ENCODE data around the gene CFB.

The CFB gene

GRCh38 chr6:31949926-31950548 lies 4.1 kb downstream of the CFB start:
- DNase-seq, result no peak

DNA sequence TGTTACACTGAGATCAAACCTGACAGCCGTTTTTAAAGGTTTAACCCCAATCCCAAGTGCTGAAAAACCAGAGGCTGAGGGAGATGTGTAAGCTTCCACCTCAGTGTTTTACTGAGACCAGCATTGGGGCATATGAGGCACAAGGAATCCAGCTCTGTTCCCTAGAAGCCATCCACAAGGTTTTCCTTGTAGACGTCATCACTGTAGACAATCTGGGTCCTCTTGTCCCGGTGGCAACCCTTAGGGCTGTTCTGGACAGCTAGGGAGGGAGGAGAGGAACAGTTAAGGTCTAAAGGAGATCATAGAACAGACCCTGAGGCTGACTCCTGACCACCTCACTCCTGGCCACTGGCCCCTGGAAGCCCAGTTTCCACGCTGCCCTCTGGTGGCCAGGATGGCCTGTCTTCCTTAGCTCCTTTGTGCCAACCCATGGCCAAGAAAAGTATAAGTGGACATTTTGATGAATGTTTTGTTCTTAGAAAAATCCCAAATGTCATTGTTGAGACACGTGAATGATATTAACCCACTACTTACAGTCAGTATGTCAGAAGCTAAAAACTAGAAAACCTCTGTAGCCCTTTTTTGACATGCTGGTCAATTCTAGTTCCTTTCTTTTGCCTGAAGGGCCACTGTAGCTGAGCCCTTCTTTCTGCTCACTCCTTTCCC lies 6.4 kb downstream of the CFB start:
- DNase-seq, result no peak

GRCh38 chr6:31952890-31953289 lies 7.0 kb downstream of the CFB start:
- DNase-seq, result no peak

GRCh38 chr6:31954511-31954910 lies 8.6 kb downstream of the CFB start:
- no peak for DNase-seq

GRCh38 chr6:31956796-31957195 lies 10.9 kb downstream of the CFB start:
- DNase-seq, result no peak

GRCh38 chr6:31958412-31958740 lies 12.5 kb downstream of the CFB start:
- no peak for DNase-seq

GRCh38 chr6:31958741-31959739 lies 13.1 kb downstream of the CFB start, which contains the start of the genes NELFE and SKIC2:
NELFE (minus strand) TSS chr6:31958971; CDS start chr6:31958446, 525 bp downstream.
SKIC2 (plus strand) TSS chr6:31959175; CDS start chr6:31959193, 18 bp downstream.
- DNase-seq, result peak; percentile 85

GRCh38 chr6:31961616-31962015 lies 15.7 kb downstream of the CFB start:
- DNase-seq, result no peak

GRCh38 chr6:31963921-31964320 lies 18.0 kb downstream of the CFB start:
- no peak for DNase-seq

- no peak for DNase-seq
Observed at GRCh38 chr6:31965700-31966099, 19.8 kb downstream of the CFB start.

- DNase-seq, result no peak
Observed at GRCh38 chr6:31966506-31966905, 20.6 kb downstream of the CFB start.

DNA sequence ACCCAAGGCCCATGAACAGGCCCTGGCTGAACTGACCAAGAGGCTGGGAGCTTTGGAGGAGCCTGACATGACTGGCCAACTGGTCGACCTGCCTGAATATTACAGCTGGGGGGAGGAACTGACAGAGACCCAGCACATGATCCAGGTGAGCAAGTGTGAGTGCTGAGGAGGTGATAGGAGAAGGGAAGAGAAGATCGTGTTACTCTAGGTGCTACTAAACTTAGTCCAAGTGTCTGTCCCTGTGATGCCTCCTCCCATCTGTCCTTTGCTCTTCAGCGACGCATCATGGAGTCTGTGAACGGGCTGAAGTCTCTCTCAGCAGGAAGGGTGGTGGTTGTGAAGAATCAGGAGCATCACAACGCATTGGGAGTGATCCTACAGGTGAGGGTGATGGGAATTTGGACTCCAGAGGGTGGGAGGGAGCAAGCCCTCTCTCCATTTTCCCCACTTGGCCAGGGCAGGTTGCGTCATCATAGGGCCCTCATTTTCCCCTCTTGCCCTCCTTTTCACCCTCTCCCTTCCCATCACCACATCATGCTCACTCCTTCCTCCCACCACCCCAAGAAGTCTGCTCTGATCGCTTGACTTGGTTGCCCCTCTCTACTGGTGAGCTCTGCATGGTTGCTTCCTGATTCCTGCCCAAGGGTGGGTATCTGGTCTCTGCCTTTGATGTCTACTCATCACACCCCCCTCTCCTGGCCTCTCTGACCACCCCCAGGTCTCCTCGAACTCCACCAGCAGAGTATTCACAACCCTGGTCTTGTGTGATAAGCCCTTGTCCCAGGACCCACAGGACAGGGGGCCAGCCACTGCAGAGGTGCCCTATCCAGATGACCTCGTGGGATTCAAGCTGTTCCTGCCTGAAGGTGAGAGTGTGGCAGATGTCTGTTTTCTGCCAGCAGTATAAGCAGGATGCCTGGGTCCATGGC lies 21.4 kb downstream of the CFB start:
- DNase-seq, result no peak

DNA sequence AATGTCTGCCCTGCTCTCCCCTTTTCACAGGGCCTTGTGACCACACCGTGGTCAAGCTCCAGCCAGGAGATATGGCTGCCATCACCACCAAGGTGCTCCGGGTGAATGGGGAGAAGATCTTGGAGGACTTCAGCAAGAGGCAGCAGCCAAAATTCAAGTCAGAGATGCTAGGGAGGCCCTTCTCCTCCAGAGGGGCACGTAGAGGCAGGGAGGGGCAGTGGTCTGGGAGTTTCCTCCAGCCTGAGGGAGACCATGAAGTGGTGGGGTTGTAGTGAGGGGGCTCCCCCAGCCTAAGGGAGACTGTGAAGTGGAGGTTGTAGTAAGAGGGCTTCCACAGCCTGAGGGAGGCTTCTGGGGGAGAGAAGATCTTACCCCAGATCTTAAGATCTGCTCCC lies 22.0 kb downstream of the CFB start:
- DNase-seq, result no peak

GRCh38 chr6:31968326-31968725 lies 22.4 kb downstream of the CFB start:
- DNase-seq, result no peak

DNA sequence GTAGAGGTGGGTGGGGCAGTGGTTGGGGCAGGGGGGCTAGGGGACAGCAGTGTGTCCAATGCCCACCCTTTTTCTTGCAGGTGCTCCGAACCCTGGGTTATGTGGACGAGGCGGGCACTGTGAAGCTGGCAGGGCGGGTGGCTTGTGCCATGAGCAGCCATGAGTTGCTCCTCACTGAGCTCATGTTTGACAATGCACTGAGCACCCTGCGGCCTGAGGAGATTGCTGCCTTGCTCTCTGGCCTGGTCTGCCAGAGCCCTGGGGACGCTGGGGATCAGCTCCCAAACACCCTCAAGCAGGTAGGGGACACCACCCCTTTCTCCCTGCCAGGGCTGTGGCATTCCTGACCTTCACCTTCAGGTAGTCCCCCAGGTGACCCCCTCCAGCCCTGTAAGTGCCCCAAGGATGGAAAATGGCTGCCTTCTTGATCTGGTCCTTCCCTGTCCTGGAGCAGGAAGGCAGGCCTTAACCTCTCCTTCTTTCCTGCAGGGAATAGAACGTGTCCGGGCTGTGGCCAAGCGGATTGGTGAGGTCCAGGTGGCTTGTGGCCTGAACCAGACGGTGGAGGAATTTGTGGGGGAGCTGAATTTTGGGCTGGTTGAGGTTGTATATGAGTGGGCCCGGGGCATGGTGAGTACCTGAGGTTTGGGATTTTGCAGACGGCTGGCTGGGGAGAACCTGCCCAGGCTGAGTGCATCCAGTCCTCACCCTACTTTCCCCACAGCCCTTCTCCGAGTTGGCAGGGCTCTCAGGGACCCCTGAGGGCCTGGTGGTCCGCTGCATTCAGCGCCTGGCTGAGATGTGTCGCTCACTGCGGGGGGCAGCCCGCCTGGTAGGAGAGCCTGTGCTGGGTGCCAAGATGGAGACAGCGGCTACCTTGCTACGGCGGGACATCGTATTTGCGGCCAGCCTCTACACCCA lies 23.2 kb downstream of the CFB start:
- no peak for DNase-seq

DNA sequence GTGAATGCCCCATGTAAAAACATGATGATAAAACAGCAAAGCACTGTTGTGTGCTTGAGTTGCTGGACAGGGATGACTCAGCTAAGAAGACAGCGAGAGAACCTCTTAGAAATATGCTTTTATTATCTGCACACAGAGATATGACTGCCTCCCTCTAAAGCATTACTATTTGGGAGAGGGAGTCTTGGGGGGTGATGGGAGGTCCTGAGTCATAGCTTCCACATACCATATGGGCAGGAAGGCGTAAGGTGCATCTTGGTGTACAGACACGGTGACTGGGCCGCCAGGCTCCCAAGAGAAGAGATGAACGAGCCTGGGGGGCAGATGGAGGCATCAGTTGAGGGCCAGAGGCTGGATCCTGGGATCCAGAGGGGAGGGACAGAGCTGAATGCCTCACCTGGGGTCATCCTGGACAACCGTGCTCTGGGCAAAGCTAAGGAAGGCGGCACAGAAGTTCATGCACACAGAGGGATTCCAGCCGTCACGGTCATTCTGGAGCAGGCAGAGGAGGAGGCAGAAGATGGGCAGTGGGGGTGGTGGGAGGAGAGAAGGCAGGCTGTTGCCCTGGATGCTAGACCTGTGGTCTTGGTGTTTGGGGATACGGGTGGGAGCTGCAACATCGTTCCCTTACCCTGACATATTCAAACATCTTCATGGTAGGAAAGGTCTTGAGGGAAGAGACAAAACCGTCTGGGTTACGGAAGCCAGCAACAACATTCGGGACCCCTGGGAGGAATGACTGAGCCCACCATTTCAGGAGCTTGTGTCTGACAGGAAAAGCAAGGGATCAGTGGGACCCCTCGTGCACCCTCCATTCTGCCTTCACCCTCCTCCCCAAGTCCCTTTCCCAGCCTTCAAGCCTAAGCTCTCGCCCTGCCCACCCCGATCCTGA lies 24.1 kb downstream of the CFB start:
- no peak for DNase-seq

- peak; percentile 19 for DNase-seq
Observed at GRCh38 chr6:31970604-31971271, 24.8 kb downstream of the CFB start.

DNA sequence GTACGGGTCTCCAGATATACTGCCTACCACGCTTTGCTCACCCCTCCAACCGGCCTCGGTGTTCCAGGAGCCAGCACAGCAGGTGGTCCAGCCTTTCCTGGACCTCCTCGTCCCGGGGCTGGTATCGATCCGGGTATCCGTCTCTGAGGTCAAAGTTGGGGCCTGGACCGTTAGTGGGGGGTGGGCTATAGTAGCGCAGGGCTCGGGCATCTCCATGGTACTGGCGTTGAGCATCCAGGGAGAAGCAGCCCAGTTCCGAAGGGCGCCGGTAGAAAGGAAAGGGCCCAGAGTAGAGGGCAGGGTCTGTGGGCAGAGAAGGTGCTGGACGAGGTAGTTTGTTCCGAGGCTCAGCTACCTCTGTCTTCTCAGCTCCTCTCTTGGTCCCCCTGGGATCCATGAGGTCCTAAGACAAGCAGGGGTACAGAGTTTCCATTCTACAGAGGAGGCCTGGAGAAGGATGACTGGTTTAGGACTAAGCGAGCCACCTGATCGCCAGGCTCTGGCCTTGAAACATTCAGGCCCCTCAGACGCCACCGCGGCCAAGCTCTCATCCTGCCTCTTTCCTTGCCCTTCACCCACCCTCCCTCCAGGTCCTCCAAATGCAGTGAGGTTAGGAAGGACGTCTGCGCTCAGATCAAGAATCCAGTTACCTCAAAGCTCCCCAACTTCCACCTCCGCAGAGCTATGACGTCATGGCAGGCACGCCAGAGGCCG lies 25.5 kb downstream of the CFB start:
- DNase-seq, result no peak

Measured in SHP77 treated with DMSO at 0.1 percent for 48 hours (cell line).